ENCODE results near the gene RPL9.

- TF ChIP-seq, protein P1, sequence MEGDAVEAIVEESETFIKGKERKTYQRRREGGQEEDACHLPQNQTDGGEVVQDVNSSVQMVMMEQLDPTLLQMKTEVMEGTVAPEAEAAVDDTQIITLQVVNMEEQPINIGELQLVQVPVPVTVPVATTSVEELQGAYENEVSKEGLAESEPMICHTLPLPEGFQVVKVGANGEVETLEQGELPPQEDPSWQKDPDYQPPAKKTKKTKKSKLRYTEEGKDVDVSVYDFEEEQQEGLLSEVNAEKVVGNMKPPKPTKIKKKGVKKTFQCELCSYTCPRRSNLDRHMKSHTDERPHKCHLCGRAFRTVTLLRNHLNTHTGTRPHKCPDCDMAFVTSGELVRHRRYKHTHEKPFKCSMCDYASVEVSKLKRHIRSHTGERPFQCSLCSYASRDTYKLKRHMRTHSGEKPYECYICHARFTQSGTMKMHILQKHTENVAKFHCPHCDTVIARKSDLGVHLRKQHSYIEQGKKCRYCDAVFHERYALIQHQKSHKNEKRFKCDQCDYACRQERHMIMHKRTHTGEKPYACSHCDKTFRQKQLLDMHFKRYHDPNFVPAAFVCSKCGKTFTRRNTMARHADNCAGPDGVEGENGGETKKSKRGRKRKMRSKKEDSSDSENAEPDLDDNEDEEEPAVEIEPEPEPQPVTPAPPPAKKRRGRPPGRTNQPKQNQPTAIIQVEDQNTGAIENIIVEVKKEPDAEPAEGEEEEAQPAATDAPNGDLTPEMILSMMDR (conservative IDR thresholded peaks at IDR 0.05; ENCODE audit: low read length) = no peak
- no peak for TF ChIP-seq EZH2phosphoT487 (IDR thresholded peaks at IDR 0.05; ENCODE audit: borderline replicate concordance, low read depth, low read length)
These were observed 7.2 kb downstream of the RPL9 start for GRCh38 chr4:39451423-39452023.

Measured in OCI-LY7 (cell line).